DMS 273 (cell line): Measurements from ENCODE around the gene GNA15.
A peak's percentile ranks its signal among the peaks of the same experiment; 100 is the strongest.
"Not testable (repeated sequence)": the region's sequence is repeated elsewhere in the genome, so short reads cannot be mapped to it uniquely, and the experiment has no call there.

ENCODE experiments used
- DNase-seq: peaks from one replicate; lab custom pipeline; 2025; ENCODE audit not compliant: unreplicated experiment; lab: John Stamatoyannopoulos, UW

Gene GNA15

GRCh38 chr19:3146677-3147100, 10.9 kb downstream of the GNA15 start:
- peak; percentile 68 for DNase-seq

GRCh38 chr19:3148503-3148902, 12.7 kb downstream of the GNA15 start:
- DNase-seq = no peak

- DNase-seq = no peak
These were observed 13.3 kb downstream of the GNA15 start for GRCh38 chr19:3149089-3149488.

GRCh38 chr19:3149526-3150505, 14.0 kb downstream of the GNA15 start:
- DNase-seq = no peak

GRCh38 chr19:3150739-3151329, 15.0 kb downstream of the GNA15 start:
- DNase-seq = no peak

GRCh38 chr19:3151563-3152418, 16.0 kb downstream of the GNA15 start:
- DNase-seq = no peak

GRCh38 chr19:3152419-3152780, 16.6 kb downstream of the GNA15 start:
- DNase-seq = no peak

- no peak for DNase-seq
These were observed 17.7 kb downstream of the GNA15 start for GRCh38 chr19:3153286-3154230.

- not testable (repeated sequence) for DNase-seq
These were observed 18.6 kb downstream of the GNA15 start for GRCh38 chr19:3154447-3154846.

- DNase-seq = peak; percentile 91
These were observed 19.3 kb downstream of the GNA15 start for GRCh38 chr19:3154957-3155736.

GRCh38 chr19:3157096-3157845, 21.4 kb downstream of the GNA15 start:
- DNase-seq = no peak

GRCh38 chr19:3159565-3159964, 23.7 kb downstream of the GNA15 start:
- DNase-seq = no peak

- no peak for DNase-seq
These were observed 24.4 kb downstream of the GNA15 start for GRCh38 chr19:3160219-3160618.

- DNase-seq = no peak
These were observed 25.6 kb downstream of the GNA15 start for GRCh38 chr19:3161453-3161852.

- DNase-seq = peak; percentile 54
These were observed 26.8 kb downstream of the GNA15 start for GRCh38 chr19:3162418-3163229.

GRCh38 chr19:3163230-3163886, 27.5 kb downstream of the GNA15 start:
- peak; percentile 89 for DNase-seq

GRCh38 chr19:3163943-3164342, 28.1 kb downstream of the GNA15 start:
- no peak for DNase-seq
